Neural cell (in vitro differentiated cells): ENCODE data around the gene DNAJB8. TPM values are rescaled to one million over a fixed set of nuclear protein-coding genes. Genes with fewer than 3 reads are reported as not detected.

ENCODE experiments used
- H2AFZ ChIP-seq: fragments of 200-600, 300-800 bp; sonication (generic), shearing (Covaris generic); 2 replicates; pipeline ENCODE4 v1.6.0; 2014; ENCODE audit warnings: low read depth, mild to moderate bottlenecking, antibody characterized with exemption, low read length, moderate library complexity
- H3F3A ChIP-seq: fragments of 200-600 bp; shearing (Covaris generic); 2 replicates; pipeline ENCODE4 v1.6.1; 2016; ENCODE audit warnings: mild to moderate bottlenecking, moderate library complexity, mixed read lengths, antibody characterized with exemption, low read length; ENCODE audit not compliant: insufficient read depth, poor library complexity, severe bottlenecking
- H3K27ac ChIP-seq: fragments of 200-600, 300-800 bp; sonication (generic), shearing (Covaris generic); 2 replicates; pipeline ENCODE4 v1.5.1; 2014; ENCODE audit warnings: mild to moderate bottlenecking, low read length, moderate library complexity
- H3K27me3 ChIP-seq: fragments of 300-800, 200-600 bp; sonication (generic), shearing (Covaris generic); 2 replicates; pipeline ENCODE4 v1.6.0; 2014; ENCODE audit warnings: mild to moderate bottlenecking, low read depth, low read length, moderate library complexity; ENCODE audit not compliant: insufficient read depth
- H3K36me3 ChIP-seq: fragments of 300-800, 200-600 bp; sonication (generic), shearing (Covaris generic); 2 replicates; pipeline ENCODE4 v1.5.1; 2014; ENCODE audit warnings: mild to moderate bottlenecking, antibody characterized with exemption, low read length, moderate library complexity; ENCODE audit not compliant: insufficient read depth
- H3K4me2 ChIP-seq: fragments of 300-800, 200-600 bp; sonication (generic), shearing (Covaris generic); 2 replicates; pipeline ENCODE4 v1.6.0; 2014; ENCODE audit warnings: mild to moderate bottlenecking, low read length
- H3K4me3 ChIP-seq: fragments of 300-800, 200-600 bp; sonication (generic), shearing (Covaris generic); 2 replicates; pipeline ENCODE4 v1.5.1; 2014; ENCODE audit warnings: mild to moderate bottlenecking, low read length, moderate library complexity
- H3K79me2 ChIP-seq: fragments of 200-600 bp; shearing (Covaris generic); replicated peaks from 2 replicates; pipeline ENCODE4 v1.6.0; 2014; ENCODE audit warnings: mild to moderate bottlenecking, low read length, moderate library complexity; ENCODE audit not compliant: insufficient read depth
- H3K9ac ChIP-seq: fragments of 300-800, 200-600 bp; sonication (generic), shearing (Covaris generic); 2 replicates; pipeline ENCODE4 v1.6.1; 2016; ENCODE audit warnings: mild to moderate bottlenecking, low read length, mixed read lengths
- H3K9me2 ChIP-seq: fragments of 200-600 bp; shearing (Covaris generic); 2 replicates; pipeline ENCODE4 v1.6.1; 2016; ENCODE audit warnings: mild to moderate bottlenecking, low read length, mixed read lengths; ENCODE audit not compliant: insufficient read depth
- H3K9me3 ChIP-seq: fragments of 200-600, 300-800 bp; sonication (generic), shearing (Covaris generic); 2 replicates; pipeline ENCODE4 v1.6.1; 2016; ENCODE audit warnings: mild to moderate bottlenecking, mixed run types, low read length, moderate library complexity, mixed read lengths
- H4K20me1 ChIP-seq: fragments of 200-600 bp; shearing (Covaris generic); 2 replicates; pipeline ENCODE4 v1.6.1; 2016; ENCODE audit warnings: mild to moderate bottlenecking, mixed run types; ENCODE audit not compliant: insufficient read depth
- EP300 ChIP-seq: fragments of 450-650 bp; conservative IDR thresholded peaks from 2 replicates; pipeline ENCODE4 v1.6.1; 2014; ENCODE audit warnings: antibody characterized with exemption, mild to moderate bottlenecking, moderate library complexity; ENCODE audit not compliant: poor library complexity, severe bottlenecking
- EZH2 ChIP-seq: fragments of 200-600, 300-800 bp; shearing (Covaris generic), sonication (generic); IDR thresholded peaks from 2 replicates; pipeline ENCODE4 v1.6.1; 2014; ENCODE audit warnings: antibody characterized with exemption, low read length, borderline replicate concordance, mild to moderate bottlenecking; ENCODE audit not compliant: insufficient read depth, poor library complexity, severe bottlenecking
- MXI1 ChIP-seq: fragments of 450-650 bp; conservative IDR thresholded peaks from 2 replicates; pipeline ENCODE4 v1.6.1; 2014; ENCODE audit warnings: antibody characterized with exemption, mild to moderate bottlenecking; ENCODE audit not compliant: poor library complexity, severe bottlenecking
- POLR2AphosphoS5 ChIP-seq: IDR thresholded peaks from 2 replicates; pipeline ENCODE4 v1.6.1; 2012
- RAD21 ChIP-seq: fragments of 450-650 bp; conservative IDR thresholded peaks from 2 replicates; pipeline ENCODE4 v1.6.1; 2014; ENCODE audit warnings: antibody characterized with exemption, mild to moderate bottlenecking, moderate library complexity
- SMC3 ChIP-seq: fragments of 450-650 bp; conservative IDR thresholded peaks from 2 replicates; pipeline ENCODE4 v1.6.1; 2014; ENCODE audit warnings: antibody characterized with exemption, mild to moderate bottlenecking, moderate library complexity; ENCODE audit not compliant: poor library complexity
- TAF1 ChIP-seq: IDR thresholded peaks from 2 replicates; pipeline ENCODE4 v1.6.1; 2012; ENCODE audit warnings: low read depth
- polyA plus RNA-seq: library from polyadenylated mRNA; depleted of rRNA; stranded (reverse); fragments of >200 nt; gene quantifications from 2 replicates; pipeline ENCODE4 v1.2.3, GENCODE V29; 2014
- TF ChIP-seq, protein P1 (sequence below): fragments of 450-650 bp; IDR thresholded peaks from 2 replicates; pipeline ENCODE4 v1.5.1; 2014; ENCODE audit warnings: antibody characterized with exemption, mild to moderate bottlenecking, moderate library complexity; ENCODE audit not compliant: poor library complexity, severe bottlenecking
- TF ChIP-seq, protein P2 (sequence below): IDR thresholded peaks from 2 replicates; pipeline ENCODE4 v1.6.1; 2012; ENCODE audit warnings: borderline replicate concordance

DNAJB8 gene
- polyA plus RNA-seq, 1 donor from 2014 or later: not detected

DNA sequence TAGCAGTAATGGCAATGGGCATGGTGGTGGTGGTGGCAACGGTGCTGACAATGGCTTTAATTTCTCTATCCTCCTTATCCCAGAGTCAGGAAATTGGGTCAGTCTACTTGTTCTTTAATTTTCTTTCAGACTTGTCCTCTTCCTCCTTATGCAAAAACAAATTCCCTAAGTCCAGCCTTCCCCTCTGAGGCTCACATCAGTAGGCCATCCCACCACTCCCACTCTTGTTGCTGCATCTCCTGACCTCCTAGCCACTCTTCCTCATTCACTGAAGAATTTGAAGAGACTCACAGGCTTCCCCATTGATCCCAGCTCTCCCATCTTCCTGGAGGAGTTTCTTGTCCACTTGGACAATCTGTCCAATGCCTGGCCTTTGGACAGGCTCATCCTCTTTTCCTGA, 19.9 kb downstream of the DNAJB8 start:
- H3F3A ChIP-seq: no peaks in the 10 kb centered on the region
- no peak overlapping the region for H2AFZ ChIP-seq
- no peak overlapping the region for H3K9ac ChIP-seq
- no peak overlapping the region for H3K4me3 ChIP-seq
- H3K9me2 ChIP-seq: no peaks in the 10 kb centered on the region
- H3K79me2 ChIP-seq: no peaks in the 10 kb centered on the region
- TF ChIP-seq EP300 (no peak), TAF1 (no peak), POLR2AphosphoS5 (no peak), SMC3 (no peak), RAD21 (no peak), EZH2 (no peak), MXI1 (no peak)
- TF ChIP-seq, protein P1, sequence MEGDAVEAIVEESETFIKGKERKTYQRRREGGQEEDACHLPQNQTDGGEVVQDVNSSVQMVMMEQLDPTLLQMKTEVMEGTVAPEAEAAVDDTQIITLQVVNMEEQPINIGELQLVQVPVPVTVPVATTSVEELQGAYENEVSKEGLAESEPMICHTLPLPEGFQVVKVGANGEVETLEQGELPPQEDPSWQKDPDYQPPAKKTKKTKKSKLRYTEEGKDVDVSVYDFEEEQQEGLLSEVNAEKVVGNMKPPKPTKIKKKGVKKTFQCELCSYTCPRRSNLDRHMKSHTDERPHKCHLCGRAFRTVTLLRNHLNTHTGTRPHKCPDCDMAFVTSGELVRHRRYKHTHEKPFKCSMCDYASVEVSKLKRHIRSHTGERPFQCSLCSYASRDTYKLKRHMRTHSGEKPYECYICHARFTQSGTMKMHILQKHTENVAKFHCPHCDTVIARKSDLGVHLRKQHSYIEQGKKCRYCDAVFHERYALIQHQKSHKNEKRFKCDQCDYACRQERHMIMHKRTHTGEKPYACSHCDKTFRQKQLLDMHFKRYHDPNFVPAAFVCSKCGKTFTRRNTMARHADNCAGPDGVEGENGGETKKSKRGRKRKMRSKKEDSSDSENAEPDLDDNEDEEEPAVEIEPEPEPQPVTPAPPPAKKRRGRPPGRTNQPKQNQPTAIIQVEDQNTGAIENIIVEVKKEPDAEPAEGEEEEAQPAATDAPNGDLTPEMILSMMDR: no peak
- TF ChIP-seq, protein P2, sequence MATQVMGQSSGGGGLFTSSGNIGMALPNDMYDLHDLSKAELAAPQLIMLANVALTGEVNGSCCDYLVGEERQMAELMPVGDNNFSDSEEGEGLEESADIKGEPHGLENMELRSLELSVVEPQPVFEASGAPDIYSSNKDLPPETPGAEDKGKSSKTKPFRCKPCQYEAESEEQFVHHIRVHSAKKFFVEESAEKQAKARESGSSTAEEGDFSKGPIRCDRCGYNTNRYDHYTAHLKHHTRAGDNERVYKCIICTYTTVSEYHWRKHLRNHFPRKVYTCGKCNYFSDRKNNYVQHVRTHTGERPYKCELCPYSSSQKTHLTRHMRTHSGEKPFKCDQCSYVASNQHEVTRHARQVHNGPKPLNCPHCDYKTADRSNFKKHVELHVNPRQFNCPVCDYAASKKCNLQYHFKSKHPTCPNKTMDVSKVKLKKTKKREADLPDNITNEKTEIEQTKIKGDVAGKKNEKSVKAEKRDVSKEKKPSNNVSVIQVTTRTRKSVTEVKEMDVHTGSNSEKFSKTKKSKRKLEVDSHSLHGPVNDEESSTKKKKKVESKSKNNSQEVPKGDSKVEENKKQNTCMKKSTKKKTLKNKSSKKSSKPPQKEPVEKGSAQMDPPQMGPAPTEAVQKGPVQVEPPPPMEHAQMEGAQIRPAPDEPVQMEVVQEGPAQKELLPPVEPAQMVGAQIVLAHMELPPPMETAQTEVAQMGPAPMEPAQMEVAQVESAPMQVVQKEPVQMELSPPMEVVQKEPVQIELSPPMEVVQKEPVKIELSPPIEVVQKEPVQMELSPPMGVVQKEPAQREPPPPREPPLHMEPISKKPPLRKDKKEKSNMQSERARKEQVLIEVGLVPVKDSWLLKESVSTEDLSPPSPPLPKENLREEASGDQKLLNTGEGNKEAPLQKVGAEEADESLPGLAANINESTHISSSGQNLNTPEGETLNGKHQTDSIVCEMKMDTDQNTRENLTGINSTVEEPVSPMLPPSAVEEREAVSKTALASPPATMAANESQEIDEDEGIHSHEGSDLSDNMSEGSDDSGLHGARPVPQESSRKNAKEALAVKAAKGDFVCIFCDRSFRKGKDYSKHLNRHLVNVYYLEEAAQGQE: no peak
- H3K27me3 ChIP-seq: no peaks in the 10 kb centered on the region
- no peaks in the 10 kb centered on the region for H3K36me3 ChIP-seq
- H4K20me1 ChIP-seq: no peaks in the 10 kb centered on the region
- H3K4me2 ChIP-seq: no peak overlapping the region
- H3K27ac ChIP-seq: no peak overlapping the region
- H3K9me3 ChIP-seq: no peaks in the 10 kb centered on the region

DNA sequence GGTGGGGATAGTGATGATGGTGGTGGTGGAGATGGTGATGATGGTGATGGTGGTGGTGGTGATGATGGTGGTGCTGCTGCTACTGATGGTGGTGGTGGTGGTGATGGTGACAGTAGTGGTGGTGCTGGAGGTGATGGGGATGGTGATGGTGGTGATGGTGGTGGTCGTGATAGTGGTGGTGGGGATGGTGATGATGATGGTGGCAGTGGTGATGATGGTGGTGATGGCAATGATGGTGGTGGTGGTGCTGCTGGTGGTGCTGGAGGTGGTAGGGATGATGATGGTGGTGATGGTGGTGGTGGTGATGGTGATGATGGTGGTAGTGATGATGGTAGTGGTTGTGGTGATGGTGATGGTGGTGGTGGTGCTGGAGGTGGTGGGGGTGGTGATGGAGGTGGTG, 21.3 kb downstream of the DNAJB8 start:
- TF ChIP-seq POLR2AphosphoS5 (no peak), RAD21 (no peak), EP300 (no peak), EZH2 (no peak), SMC3 (no peak), MXI1 (no peak), TAF1 (no peak)
- TF ChIP-seq, protein P2: no peak
- TF ChIP-seq, protein P1: no peak
- Histone ChIP-seq H4K20me1 (no peaks in the 10 kb centered on the region), H3K79me2 (no peaks in the 10 kb centered on the region), H3K9me3 (no peaks in the 10 kb centered on the region), H3K27me3 (no peaks in the 10 kb centered on the region), H3K4me3 (no peak overlapping the region), H3K36me3 (no peaks in the 10 kb centered on the region), H3K27ac (no peak overlapping the region), H3K4me2 (no peak overlapping the region), H3K9ac (no peak overlapping the region), H3F3A (no peaks in the 10 kb centered on the region), H3K9me2 (no peaks in the 10 kb centered on the region), H2AFZ (no peak overlapping the region)
